K562 (cell line): ENCODE measurements around the gene CIAO1. TPM values are rescaled to one million over a fixed set of nuclear protein-coding genes. Genes with fewer than 3 reads are reported as not detected.

ENCODE experiments used
- ARID1B ChIP-seq: fragments of 450-650 bp; IDR thresholded peaks from 2 replicates; pipeline ENCODE4 v1.6.1; 2016; ENCODE audit warnings: antibody characterized with exemption, mild to moderate bottlenecking, inconsistent platforms
- ATF7 ChIP-seq: fragments of 450-650 bp; IDR thresholded peaks from 2 replicates; pipeline ENCODE4 v1.7.1; 2014; ENCODE audit warnings: mild to moderate bottlenecking, moderate library complexity
- CXXC5 ChIP-seq: fragments of 250-450 bp; sonication (Bioruptor Pico); IDR thresholded peaks from 2 replicates; pipeline ENCODE4 v1.8.0; 2022; ENCODE audit warnings: inconsistent platforms, mild to moderate bottlenecking, moderate library complexity
- DMBX1 ChIP-seq: fragments of 250-450 bp; sonication (Bioruptor Pico); IDR thresholded peaks from 2 replicates; pipeline ENCODE4 v1.8.0; 2022; ENCODE audit warnings: inconsistent platforms, mild to moderate bottlenecking, moderate library complexity, borderline replicate concordance
- ETV5 ChIP-seq: sonication (generic); formaldehyde crosslinking; IDR thresholded peaks from 2 replicates; pipeline ENCODE4 v1.4.0; 2020; ENCODE audit warnings: low read depth, mild to moderate bottlenecking, missing genetic modification reagents
- HLTF ChIP-seq: fragments of 450-650 bp; IDR thresholded peaks from 2 replicates; pipeline ENCODE4 v1.6.1; 2016
- KDM4B ChIP-seq, 2 experiments: fragments of 450-650 bp in 1 of 2; sonication (generic) in 1 of 2; IDR thresholded peaks; 2 replicates each; pipeline ENCODE4 v1.6.1; 2016 to 2017; ENCODE audit warnings: borderline replicate concordance in 2 of 2, antibody characterized with exemption in 1 of 2, low read depth in 1 of 2, mild to moderate bottlenecking in 1 of 2
- MED1 ChIP-seq: sonication (generic); formaldehyde crosslinking; IDR thresholded peaks from 2 replicates; pipeline ENCODE4 v1.8.1; 2023; ENCODE audit warnings: missing genetic modification reagents, borderline replicate concordance
- MYC ChIP-seq, 2 experiments: fragments of 250-450 bp in 1 of 2; sonication (Bioruptor Pico) in 1 of 2; IDR thresholded peaks; 2 replicates each; pipeline versions ENCODE4 v1.5.1 to v1.6.1; 2012 to 2021; ENCODE audit warnings: low read depth in 2 of 2, borderline replicate concordance in 1 of 2, improper control_type of control experiment in 1 of 2, low read length in 1 of 2, mild to moderate bottlenecking in 1 of 2, moderate library complexity in 1 of 2
- NFE2 ChIP-seq: IDR thresholded peaks from 2 replicates; pipeline ENCODE4 v1.6.1; 2014; ENCODE audit warnings: antibody characterized with exemption, low read depth
- NFRKB ChIP-seq: fragments of 450-650 bp; IDR thresholded peaks from 2 replicates; pipeline ENCODE4 v1.6.1; 2016; ENCODE audit warnings: low read depth
- NR2C1 ChIP-seq, 2 experiments: fragments of 450-650 bp; IDR thresholded peaks; 2 replicates each; pipeline ENCODE4 v1.6.1; 2017; ENCODE audit warnings: mild to moderate bottlenecking in 2 of 2, antibody characterized with exemption in 1 of 2, inconsistent platforms in 1 of 2, missing compliant biosample characterization in 1 of 2, missing genetic modification characterization in 1 of 2
- RNF2 ChIP-seq: sonication (generic); IDR thresholded peaks from 2 replicates; pipeline ENCODE4 v1.6.1; 2016
- SREBF1 ChIP-seq: fragments of 150-350 bp; IDR thresholded peaks from 2 replicates; pipeline ENCODE4 v1.6.1; 2014; ENCODE audit warnings: antibody characterized with exemption, low read depth, low read length, borderline replicate concordance
- TAF9B ChIP-seq: fragments of 450-650 bp; IDR thresholded peaks from 2 replicates; pipeline ENCODE4 v1.6.1; 2018; ENCODE audit warnings: mild to moderate bottlenecking; ENCODE audit not compliant: partially characterized antibody
- U2AF2 ChIP-seq: fragments of 200-400 bp; formaldehyde crosslinking; optimal IDR thresholded peaks from 2 replicates; pipeline ENCODE3; 2017; ENCODE audit warnings: low read depth, mild to moderate bottlenecking, low read length
- ZFX ChIP-seq: sonication (generic); formaldehyde crosslinking; IDR thresholded peaks from 2 replicates; pipeline ENCODE4 v1.8.0; 2022; ENCODE audit warnings: mild to moderate bottlenecking, missing genetic modification reagents, moderate library complexity
- ZNF354B ChIP-seq: fragments of 250-450 bp; sonication (Bioruptor Pico); IDR thresholded peaks from 2 replicates; pipeline ENCODE4 v1.4.0; 2020
- ZNF696 ChIP-seq: fragments of 250-450 bp; sonication (Bioruptor Pico); conservative IDR thresholded peaks from 2 replicates; pipeline ENCODE4 v1.4.0; 2020; ENCODE audit warnings: mild to moderate bottlenecking, moderate library complexity
- polyA plus RNA-seq, 8 experiments: library from polyadenylated mRNA; depleted of rRNA in 4 of 8; stranded (reverse) in 5 of 8; unstranded in 3 of 8; fragments of >200 nt; fragmentation: Nextera tagmentation in 2 of 8; fragmentation: Illumina TruSeq in 1 of 8; extraction: Ambion mirVana in 2 of 8; extraction: Trizol in 1 of 8; gene quantifications; 2 replicates each; pipeline versions ENCODE4 v1.2.1 to v1.2.3, GENCODE V29; 2011 to 2014; ENCODE audit warnings: inconsistent platforms in 1 of 8, missing spikeins in 1 of 8
- total RNA-seq, 7 experiments: library from RNA; depleted of rRNA in 6 of 7; stranded (reverse); fragments of >200 nt in 6 of 7; fragmentation: Illumina TruSeq in 2 of 7; extraction: Trizol in 2 of 7; gene quantifications; 2 replicates each; pipeline versions ENCODE4 v1.2.1 to v1.2.3, GENCODE V29; 2011 to 2021; ENCODE audit warnings: low replicate concordance in 1 of 7
- TF ChIP-seq, protein P1 (sequence below): fragments of 450-650 bp; IDR thresholded peaks from 2 replicates; pipeline ENCODE4 v1.7.0; 2016; ENCODE audit warnings: borderline replicate concordance
- TF ChIP-seq, protein P2 (sequence below), 2 experiments: fragments of 200-800 bp in 1 of 2; sonication (Bioruptor generic) in 1 of 2; sonication (generic) in 1 of 2; formaldehyde crosslinking in 1 of 2; IDR thresholded peaks in 1 of 2; conservative IDR thresholded peaks in 1 of 2; 2 replicates each; pipeline versions ENCODE4 v1.5.0 to v1.6.1; 2016 to 2020; ENCODE audit warnings: missing compliant biosample characterization in 1 of 2, missing genetic modification characterization in 1 of 2, missing genetic modification reagents in 1 of 2
- TF ChIP-seq, protein P3 (sequence below): sonication (generic); formaldehyde crosslinking; IDR thresholded peaks from 2 replicates; pipeline ENCODE4 v1.8.1; 2023; ENCODE audit warnings: mild to moderate bottlenecking, missing genetic modification reagents, moderate library complexity

CIAO1 gene
- total and polyA plus RNA-seq, 9 of the 15 experiments (the other 6 are each of a cell fraction or from before 2014, with no cell fraction given), result 11.4 to 156 (median 92.8) TPM

DNA sequence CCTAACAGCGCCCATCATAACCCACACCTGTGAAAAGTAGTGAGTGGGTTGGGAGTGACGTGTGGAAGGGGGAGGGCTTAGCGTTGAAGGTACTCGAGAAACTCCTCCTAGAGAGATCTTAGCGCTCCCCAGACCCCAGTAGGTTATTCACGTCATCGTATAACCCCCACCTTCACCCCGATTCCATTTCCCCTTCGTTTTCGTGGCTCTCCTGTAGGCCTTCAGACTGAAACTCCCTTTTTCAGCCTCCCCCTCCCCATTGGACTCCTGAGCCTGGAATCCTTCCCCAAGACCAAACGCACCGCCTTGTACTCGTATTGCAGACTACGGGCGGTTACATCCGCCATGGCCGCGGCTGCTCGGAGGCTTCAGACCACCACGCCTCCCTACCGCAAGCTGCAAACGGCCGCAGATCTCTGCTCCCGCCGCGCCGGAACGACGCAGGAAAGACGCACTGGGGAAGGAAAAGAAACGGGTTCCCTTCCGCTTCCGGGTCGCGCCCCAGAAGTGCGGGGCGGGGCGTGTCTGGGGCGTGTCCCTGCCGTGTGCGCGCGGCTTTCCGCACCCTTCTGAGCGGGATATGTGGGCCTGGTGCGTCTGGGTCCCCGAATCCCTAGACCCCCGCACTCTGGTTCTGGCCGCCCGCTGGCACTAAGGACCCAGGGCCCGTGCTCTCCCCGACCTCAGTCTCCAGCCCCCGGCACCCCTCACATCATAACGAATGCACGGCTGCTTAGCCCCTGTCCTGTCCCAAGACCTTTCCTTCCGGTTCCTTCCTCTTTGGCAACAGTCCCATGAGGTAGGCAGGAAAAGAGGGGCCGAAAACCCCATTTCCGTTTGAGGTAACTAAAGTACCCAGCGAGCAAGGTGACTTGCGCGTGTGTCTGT is 39.3 kb downstream of the CIAO1 start, which contains the start of gene SNRNP200 (continued):
- TF ChIP-seq, protein P1, sequence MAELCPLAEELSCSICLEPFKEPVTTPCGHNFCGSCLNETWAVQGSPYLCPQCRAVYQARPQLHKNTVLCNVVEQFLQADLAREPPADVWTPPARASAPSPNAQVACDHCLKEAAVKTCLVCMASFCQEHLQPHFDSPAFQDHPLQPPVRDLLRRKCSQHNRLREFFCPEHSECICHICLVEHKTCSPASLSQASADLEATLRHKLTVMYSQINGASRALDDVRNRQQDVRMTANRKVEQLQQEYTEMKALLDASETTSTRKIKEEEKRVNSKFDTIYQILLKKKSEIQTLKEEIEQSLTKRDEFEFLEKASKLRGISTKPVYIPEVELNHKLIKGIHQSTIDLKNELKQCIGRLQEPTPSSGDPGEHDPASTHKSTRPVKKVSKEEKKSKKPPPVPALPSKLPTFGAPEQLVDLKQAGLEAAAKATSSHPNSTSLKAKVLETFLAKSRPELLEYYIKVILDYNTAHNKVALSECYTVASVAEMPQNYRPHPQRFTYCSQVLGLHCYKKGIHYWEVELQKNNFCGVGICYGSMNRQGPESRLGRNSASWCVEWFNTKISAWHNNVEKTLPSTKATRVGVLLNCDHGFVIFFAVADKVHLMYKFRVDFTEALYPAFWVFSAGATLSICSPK, result no peak; the same call in 1 of the 2 replicates
- peak; percentile 82 for TF ChIP-seq TAF9B
- no peak for TF ChIP-seq U2AF2
- TF ChIP-seq ARID1B, result no peak; the same call in 1 of the 2 replicates
- no peak for TF ChIP-seq MED1 (CRISPR knock-in tag)
- TF ChIP-seq MYC (IDR thresholded peaks at IDR 0.05; ENCODE audit: low read depth, low read length), result peak; percentile 93
- TF ChIP-seq MYC (CRISPR knock-in tag; IDR thresholded peaks at IDR 0.05; ENCODE audit: borderline replicate concordance, low read depth), result peak; percentile 72; the same call in 1 of the 2 replicates
- peak; percentile 37; the same call in 1 of the 2 replicates for TF ChIP-seq NFRKB
- TF ChIP-seq DMBX1 (CRISPR knock-in tag), result no peak
- no peak for TF ChIP-seq ZNF354B (CRISPR knock-in tag)
- TF ChIP-seq NR2C1 (IDR thresholded peaks at IDR 0.05), result peak; percentile 99
- peak; percentile 99 for TF ChIP-seq NR2C1 (tag; IDR thresholded peaks at IDR 0.05)
- peak; percentile 18; the same call in 1 of the 2 replicates for TF ChIP-seq HLTF
- no peak for TF ChIP-seq ZNF696
- TF ChIP-seq NFE2, result 0 out of 2 replicates have a peak, but pooled peaks have one; percentile 12
- peak; percentile 78; the same call in 1 of the 2 replicates for TF ChIP-seq SREBF1
- peak in 1 of 2 experiments; percentile 99; a peak in 2 of 4 replicates for TF ChIP-seq KDM4B (IDR thresholded peaks at IDR 0.05; ENCODE audit: borderline replicate concordance in 2 of 2, low read depth in 1 of 2)
- TF ChIP-seq, protein P2, sequence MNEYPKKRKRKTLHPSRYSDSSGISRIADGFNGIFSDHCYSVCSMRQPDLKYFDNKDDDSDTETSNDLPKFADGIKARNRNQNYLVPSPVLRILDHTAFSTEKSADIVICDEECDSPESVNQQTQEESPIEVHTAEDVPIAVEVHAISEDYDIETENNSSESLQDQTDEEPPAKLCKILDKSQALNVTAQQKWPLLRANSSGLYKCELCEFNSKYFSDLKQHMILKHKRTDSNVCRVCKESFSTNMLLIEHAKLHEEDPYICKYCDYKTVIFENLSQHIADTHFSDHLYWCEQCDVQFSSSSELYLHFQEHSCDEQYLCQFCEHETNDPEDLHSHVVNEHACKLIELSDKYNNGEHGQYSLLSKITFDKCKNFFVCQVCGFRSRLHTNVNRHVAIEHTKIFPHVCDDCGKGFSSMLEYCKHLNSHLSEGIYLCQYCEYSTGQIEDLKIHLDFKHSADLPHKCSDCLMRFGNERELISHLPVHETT (CRISPR knock-in tag; conservative IDR thresholded peaks at IDR 0.05 in 1 of 2, IDR thresholded peaks at IDR 0.05 in 1 of 2), result peak in 1 of 2 experiments; percentile 91; a peak in 2 of 4 replicates
- peak; percentile 79 for TF ChIP-seq ATF7
- TF ChIP-seq ETV5, result peak; percentile 83
- peak; percentile 98 for TF ChIP-seq CXXC5
- TF ChIP-seq, protein P3, sequence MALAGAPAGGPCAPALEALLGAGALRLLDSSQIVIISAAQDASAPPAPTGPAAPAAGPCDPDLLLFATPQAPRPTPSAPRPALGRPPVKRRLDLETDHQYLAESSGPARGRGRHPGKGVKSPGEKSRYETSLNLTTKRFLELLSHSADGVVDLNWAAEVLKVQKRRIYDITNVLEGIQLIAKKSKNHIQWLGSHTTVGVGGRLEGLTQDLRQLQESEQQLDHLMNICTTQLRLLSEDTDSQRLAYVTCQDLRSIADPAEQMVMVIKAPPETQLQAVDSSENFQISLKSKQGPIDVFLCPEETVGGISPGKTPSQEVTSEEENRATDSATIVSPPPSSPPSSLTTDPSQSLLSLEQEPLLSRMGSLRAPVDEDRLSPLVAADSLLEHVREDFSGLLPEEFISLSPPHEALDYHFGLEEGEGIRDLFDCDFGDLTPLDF (CRISPR knock-in tag), result peak; percentile 63
- peak; percentile 63; the same call in 1 of the 2 replicates for TF ChIP-seq RNF2
- TF ChIP-seq ZFX (CRISPR knock-in tag), result peak; percentile 91
